Measurements from ENCODE around the gene PSMB11.

The PSMB11 gene

DNA sequence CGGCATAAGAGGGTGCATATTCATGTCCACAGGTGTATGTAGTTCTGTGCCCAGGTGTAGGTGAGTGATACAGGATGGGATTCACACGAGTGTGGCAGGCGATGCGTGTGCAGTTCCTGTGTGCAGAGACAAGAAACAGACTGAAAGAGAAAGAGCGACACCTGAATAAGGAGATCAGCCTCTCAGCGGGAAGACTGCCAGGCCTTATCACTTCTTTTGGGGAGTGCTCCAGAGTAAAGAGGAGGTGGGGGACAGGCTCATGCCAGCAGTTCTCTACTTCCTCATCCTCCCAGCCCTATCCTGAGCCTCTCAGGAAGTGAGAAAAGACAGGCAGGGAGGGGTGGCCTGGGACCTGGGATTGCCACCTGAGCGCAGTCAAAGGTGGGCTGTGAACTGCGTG, 2.8 kb downstream of the PSMB11 start:
- no peak for DNase-seq

DNA sequence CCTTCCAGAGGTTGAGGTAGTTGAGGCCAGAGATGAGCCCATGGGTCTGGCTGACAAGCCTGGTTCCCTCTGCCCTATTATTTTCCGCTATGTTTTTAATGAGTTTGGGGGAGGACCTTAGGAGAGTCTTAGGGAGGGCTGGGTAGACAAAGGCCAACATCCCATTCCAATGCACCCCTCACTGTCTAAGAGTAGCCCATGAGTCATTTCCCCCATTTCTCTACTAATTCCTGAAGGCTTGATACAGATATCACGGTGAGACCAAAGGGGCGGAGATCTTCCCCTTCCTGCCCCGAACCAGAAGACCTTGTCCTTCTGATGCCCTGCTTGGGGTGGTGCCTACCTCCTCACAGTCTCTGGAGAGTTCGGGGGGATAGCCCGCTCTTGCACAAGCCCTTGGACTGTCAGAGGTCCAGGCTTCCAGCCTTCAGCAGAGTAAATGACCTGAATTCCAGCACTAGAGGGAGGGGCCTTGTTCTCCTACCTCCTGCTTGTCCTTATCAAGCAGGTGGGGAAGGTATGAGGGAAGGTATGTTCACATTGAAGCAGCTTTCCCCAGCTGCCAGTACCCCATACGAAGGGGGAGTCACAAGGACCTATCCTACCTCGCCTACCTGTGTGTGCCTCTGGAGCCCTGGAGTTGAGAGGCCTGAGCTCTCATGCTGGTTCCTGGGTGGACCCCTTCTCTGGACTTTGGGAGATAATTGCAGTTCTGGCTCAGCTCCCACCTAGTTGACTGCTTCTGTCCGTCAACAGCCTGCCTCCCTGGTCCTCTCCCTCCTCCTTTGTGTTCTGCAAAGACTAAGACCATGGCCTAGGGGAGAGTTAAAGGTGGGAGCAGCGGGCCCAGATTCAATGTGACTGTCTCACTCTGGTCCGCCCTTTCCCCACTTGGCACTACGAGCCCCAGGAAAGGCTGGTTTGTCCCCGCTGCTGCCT, 3.7 kb downstream of the PSMB11 start:
- DNase-seq = no peak

DNA sequence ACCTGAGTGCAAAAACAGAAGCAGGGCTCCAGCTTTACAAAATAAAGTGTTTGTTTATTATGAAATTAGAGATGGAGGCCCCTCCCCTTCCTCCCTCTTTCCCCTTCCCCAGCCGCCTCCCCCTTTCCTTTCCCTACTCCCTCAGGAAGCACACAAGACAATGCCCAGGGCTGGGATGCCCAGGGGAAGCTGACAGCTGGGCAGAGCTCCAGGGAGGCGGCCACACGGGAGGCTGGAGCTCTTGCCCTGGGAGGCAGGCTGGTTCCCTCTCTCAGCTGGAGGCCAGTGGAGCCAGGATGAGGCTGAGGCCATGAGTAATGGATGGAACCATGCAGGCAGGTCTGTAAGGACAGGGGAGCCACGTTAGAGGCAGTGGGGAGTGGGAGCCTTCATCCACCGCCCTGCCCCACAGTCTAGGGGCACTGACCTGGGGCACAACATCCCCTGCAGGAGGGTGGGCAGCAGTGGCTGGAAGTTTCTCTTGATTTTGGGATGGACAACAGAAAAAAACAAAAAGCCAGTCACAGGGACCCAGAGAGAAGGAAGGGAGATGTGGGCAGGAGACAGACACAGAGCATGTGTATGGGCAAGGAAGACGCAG, 5.1 kb downstream of the PSMB11 start:
- DNase-seq = no peak

DNA sequence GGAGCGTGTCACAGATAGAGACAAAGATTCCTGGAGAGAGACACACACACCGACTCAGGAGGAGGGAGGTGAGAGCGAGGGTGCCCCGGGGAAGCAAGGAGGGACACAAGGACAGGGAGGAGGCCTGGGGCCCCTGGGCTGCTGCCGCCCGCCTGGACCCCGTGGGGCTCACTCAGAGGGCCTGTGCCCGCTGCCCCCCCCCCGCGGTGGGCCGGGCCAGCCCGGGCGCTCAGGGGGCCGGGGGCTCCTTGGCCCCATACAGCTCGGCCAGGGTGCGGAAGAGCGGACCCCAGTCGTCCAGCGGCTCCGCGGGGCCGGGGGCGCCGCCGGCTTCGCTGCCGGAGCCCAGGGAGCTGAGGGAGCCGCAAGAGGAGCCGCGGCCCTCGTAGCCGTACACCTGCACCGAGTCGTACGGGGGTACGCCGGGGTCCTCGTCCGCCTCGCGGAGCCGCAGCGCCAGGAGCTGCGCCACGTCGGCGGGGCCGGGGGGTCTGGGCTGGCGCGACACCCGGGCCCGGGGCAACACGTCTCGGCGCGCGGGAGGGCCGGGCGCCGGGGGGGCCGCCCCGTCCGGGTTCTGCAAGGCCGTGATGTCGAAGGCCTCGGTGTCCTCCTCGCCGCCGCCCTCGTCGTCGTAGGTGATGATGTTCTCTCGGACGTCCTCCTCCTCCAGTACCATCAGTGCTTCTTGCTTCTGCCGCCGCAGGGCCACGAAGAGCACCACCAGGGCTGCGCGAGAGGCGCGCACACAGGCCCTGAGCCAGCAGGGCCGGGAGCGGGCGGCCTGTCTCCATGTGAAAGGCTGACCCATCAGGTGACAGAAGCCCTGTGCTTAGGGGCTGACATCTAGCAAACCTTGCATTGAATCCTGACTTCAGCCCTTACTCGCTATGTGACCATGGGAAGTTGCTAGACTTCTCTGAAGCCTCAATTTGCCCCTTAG, 6.0 kb downstream of the PSMB11 start:
- DNase-seq = no peak

DNA sequence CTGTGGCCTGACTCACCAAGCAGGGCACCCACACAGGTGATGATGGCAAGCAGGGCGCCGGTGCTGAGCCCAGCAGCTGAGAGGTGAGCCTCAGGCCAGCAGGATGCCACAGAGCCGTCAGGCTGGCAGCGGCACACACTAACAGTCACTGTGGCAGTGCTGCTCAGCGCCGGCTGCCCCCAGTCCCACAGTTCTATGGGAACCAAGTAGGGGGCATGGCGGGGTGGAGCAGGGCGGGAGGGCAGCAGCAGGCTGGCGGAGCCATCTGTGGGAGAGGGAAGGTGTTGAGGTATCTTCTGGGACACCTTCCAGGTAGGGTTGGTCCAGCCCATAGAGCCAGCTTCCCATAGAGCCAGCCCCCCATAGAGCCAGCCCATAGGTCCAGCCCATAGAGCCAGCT, 7.0 kb downstream of the PSMB11 start:
- DNase-seq = no peak

DNA sequence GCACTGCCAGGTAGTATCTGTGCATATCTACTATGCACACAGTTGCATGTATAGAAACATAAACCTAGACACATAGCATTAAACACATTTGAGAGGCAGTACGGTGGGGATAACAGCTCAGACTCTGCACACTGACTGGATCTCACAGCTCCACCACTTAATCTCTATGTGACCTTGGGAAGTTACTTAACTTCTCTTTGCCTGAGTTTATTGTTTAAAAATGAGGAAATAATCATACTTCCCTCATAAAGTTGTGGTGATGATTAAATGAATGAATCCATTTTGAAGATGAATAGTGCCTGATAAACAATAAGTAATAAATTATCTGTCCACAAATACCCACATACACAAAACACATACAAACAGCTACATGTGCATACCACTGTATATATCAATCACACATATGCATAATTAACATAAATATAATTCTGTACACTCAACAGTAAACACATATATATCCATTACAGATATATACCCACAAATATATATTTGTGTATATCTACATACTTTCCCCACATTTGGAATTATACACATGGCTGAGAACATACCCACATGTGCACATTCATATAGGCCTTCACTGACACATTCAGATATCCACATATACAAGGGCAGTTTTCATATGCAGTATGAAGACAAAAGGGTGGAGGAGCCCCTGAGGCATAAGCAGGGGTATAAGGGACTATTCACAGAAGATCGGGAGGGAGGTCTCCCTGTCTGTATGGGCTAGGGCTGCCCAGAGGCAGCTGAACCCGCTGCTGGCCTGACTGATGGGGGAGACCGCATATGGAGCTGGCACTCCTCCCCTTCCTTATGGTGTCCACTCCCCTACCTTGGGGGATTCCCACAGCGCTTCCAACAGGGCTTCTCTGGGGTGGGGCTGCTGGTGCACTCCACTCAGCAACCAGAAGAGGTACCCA, 9.4 kb downstream of the PSMB11 start:
- no peak for DNase-seq

DNA sequence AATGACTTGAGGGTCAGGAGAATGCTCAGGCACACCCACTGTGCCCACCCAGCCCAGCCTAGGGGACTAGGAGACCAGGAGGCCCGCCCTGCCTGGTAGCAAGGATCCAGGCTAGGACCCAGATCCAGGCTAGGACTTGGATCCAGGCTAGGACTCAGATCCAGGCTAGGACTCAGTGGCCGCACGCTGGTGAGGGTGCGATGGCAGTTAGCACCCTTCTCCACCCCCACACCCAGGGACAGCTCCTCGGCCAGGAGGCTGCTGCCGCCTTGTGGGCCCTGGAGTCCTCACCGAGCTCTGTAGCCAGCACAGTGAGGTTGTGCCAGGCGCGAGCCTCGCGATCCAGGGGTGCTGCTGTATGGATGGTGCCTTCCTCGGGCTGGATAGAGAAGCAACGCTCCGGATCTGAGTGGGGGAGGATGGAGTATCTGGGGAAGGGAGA, 10.2 kb downstream of the PSMB11 start:
- no peak for DNase-seq

DNA sequence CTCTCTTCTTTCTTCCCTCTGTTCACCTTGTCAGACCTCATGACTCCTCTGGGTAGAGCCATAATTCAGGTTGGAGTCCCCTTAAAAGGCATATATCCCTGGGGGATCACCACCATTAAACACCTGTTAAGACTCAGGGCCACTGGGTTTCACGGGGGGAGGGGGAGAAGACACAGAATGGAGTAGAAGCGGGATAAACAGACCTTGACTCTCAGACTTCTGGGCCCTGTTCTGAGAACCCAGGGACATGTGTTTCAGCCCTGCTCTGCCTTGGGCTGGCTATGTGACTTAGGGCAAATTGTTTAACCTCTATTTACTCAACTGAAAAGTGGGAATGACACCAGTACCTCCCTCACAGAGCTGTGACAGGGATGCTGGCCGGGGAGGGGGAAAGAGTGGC, 10.7 kb downstream of the PSMB11 start:
- no peak for DNase-seq

DNA sequence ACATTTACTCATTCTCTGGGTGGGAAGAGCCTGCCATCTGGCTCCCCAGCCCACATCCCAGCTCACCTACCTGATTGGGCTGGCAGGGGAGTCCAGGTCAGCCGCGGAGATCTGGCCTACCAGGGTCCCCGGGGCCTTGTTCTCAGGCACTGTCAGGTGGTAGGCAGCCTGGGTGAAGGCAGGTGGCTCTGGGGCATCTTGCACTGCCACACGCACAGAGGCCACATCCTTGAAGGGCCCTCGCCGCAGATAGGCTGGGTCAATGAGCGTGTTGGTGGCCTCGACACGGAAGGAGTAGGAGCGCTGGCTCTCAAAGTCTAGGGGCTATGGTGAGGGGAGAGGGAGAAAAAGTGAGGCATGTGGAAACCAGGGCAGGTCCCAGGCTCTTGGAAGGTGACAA, 11.4 kb downstream of the PSMB11 start:
- DNase-seq = no peak

DNA sequence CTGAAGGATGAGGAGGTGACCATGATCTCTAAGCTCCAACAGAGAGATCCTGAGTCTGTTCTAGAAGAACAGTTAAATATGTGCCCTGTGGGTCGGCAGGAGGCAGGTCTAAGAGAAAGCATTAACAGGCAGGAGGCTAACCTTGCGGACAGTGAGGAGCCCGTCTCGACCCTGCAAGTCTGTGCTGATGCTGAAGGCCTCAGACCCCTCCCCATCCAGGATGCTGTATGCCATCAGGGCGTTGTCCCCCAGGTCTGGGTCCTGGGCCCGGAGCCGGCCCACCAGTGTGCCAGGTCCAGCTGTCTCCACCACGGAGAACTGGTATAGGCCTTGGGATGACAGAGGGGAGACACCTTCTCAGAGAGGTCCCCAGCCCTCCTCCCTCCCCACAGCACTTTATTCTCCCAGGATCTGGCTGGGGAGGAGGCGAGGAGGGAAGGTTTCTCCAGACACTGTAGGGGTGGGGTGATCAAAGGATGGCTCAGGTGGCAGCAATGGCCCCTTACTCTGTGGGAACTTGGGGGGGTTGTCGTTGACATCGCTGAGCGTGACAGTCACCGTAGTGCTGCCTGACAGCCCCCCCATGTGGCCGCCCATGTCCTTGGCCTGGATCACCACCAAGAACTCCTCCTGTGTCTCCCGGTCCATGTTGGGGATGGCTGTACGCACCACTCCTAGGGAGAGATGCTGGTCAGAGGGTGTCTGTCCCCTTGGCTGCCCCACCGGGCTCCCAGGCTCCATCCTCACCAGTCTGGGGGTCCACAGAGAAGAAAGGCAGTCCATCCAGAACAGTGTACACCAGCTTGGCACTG, 12.2 kb downstream of the PSMB11 start:
- DNase-seq = no peak

DNA sequence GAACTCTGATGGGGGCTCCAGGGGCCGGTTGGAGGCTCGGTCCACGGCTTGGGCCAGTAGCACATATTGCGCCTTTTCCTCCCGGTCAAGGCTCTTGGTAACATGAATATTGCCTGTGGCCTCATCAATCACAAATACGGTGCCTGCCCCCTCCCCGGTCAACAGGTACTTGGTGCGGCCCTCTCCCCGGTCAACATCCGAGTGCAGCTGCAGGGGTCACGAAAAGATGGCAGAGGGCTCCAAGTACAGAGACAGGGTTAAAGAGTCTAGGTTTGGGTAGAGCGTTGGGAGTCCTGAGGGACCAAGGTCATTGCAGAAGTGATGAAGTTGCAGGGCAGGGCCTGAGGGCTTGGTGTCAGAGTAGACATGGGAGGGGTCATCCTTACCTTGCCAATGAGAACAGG, 13.1 kb downstream of the PSMB11 start:
- DNase-seq = no peak

DNA sequence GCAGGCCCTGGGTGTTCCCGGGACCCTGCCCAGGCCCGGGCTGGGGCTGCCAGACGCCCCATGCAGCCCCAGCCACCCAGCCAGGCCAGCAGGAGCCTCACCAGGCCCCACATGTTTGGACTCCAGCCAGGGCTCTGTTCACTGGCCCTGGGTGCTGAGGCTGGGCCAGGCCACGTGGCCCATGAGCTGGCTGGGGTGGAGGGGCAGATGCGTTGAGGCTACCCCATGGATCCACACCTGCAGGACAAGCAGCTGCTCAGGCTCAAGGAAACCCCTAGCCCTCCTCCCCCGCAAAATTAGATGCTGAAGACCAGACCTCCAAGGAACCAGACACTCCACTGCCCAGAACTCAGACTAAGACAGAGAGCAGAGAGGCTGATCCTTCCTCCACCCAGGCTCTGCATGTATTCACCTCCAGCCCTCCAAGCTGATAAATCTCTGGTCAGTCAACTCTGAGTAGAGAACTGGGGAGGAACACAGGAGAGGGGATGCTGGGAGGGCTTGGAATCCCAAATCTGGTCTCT, 13.7 kb downstream of the PSMB11 start:
- no peak for DNase-seq

DNA sequence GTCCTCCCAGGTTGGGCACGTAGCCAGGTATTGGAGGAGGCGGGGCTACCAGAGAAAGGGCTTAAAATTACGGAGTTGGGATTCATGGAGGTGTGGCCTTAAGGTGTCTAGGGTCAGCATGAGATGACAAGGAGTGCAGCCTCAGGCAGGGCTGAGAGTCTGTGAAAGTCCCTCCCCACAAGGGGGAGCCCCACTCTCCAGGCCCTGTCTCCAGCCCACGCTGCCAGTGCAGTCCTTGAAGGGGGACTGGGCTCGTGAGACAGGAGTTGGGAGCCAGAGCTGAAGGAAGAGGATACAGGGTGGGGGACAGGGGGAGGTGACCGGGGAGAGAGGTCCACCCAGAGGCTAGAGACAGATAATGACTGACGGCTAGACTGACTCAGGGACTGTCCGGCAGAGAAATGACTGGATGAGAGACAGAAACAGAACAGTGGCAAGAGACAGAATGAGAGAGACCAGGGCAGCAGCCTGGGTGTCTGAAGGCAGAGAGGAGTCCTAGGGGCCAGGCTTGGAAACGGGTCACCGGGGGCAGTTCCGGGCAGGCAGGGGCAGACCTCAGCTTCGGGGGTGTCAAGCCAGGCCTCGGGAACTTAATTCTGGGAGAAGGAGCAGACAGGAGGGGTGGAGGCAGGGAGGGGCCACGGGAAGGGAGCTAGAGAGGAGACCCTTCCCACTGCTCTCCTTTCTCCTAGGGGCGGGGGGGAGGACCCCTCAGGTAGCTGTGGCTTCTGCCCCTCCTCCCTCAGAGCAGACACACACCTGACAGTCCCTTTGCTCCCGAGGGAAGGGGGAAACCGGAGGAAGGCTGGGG, 14.3 kb downstream of the PSMB11 start:
- DNase-seq = no peak

DNA sequence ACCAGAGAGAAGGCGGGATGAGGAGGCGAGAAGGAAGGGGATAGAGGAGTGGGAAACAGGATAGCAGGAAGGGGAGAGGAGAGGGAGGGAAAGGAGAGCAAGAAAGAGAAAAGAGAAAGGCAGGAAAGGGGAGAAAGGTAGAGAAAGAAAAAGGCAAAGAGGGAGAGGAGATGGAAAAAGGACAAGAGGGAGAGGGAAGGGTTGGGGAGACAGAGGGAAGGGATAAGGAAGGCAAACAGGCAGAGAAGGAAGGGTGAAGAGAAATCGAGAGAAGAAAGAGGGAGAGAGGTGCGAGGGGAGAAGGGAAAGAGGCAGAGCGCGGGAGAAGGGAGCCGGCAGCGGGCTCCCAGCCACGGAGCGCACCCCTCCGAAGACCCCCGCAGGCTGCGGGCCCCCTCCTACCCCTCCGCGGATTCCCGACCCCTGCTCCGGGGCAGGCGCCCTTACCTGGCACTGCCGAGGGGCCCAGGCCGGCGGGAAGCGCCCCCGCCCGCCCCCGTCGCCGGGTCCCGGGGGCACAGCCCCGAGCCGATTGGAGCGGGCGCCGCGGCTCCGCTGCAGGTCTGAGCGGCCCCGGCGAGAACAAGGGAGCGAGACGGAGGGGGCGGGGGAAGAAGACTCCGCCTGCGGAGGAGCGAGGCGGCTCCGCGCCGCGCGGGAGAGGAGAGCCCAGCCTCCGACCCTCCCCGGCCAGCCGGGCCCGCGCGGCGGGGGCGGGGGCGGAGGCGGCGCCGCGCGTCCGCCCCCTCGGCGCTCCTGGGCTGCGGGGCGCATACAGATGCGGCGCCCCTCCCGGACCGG, 15.1 kb downstream of the PSMB11 start, which contains the start of gene CDH24:
Gene CDH24, minus strand, starts transcription at position 565 of the 801 bp plus-strand sequence. CDS start 1,787 bp downstream, outside the sequence.
- no peak for DNase-seq

DNA sequence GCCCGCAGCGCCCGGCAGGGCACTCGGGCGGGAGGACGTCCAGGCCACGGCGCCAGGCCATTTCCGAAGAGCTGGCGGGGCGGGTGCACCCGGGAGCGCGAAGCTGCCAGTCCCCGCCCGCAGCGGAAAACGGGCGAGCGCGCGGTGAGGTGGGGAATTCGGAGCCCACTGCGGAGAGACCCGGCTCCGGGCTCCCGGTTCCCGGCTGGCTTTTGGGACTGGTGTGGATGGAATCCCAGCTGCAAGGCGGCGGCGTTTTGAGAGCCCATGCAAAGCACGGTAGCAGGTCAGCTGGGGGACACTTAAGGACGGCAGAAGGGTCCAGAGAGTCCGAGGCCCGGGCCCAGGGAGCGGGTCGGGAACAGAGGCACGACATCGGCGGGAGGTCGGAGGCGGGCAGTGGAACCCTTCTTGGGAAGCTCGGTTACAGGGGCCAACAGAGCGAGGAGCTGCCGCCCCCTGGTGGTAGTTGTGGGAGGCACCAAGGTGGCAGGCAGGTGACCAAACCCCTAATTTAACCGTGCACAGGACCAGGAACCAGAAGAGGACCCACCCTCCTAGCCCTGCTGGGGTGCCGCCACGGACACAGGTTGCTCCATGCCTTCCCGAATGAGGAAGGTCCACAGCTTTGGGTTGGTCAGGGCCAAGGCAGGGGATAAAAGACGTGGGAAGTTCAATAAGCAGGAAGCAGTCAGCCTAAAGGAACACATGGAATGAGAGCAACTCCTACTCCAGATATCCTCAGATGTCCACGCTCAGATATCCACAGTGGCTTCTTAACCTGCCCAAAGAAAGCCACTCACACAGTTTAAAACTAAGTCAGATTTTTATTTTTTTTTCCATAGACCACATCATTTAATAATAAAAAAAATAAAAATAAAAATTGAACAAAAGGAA, 16.0 kb downstream of the PSMB11 start:
- DNase-seq = no peak

DNA sequence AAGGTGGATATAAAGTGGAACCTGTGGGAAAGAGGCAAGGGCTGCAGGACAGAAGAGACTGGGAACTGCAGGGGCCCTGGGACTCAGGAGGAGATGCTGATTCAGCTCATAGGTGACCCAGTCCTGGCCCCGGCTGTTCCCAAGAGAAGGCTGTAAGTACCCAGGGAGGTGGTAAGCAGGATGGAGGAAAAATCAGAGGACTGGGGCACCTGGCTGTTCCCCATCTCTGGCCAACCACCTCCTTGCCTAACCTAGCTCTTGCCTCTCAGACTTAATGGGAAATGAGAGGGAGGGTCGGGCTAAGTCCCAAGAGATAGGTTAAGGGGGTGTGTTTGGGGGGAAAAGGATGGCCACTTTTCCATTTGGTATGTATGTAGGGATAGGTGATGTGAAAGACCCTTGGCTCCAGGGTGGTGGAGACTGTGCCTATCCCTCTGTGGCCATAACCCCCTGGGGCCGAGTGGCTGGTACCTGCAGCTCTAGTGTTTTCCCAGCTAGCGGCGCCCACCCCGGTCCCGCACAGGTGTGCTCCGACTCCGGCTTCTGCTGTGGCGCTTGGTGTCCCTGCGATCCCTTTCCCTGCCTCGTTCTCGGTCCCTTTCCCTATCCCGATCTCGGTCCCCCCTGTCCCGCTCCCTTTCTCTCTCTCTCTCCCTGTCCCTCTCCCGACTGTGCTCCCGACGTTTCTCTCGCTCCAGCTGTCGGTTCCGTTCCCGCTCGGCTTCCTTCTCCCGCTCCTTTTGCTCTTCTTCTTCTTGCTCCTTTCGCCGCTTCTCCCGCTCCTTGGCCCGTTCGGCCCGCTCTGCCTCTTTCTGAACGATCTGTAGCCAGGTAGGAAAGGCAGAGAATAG, 16.9 kb downstream of the PSMB11 start:
- DNase-seq = no peak

All from kidney glomerular epithelial cell (primary cell).